ENCODE measurements around the gene DPP6.
"Not testable (repeated sequence)": the region's sequence is repeated elsewhere in the genome, so short reads cannot be mapped to it uniquely, and the experiment has no call there.

The DPP6 gene

DNA sequence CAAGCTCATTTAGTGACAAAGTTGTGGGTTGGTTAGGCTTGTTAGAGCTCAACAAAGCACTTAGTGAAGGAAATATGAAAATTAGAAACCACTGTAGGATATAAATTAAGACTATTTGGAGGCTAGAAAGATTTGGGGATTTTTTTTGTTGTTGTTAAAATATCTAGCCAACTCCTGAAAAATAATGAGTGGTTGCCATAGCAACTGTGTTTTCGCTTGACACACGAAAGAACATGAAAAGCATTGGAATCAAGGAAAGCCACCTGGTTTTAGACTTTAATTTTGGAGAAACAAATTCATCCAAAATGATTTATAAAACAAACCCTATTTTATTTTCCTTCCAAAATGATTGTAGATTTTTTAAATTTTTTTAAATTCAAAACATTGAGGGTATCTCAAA, 26.3 kb downstream of the DPP6 start:
- not testable (repeated sequence) for DNase-seq

DNA sequence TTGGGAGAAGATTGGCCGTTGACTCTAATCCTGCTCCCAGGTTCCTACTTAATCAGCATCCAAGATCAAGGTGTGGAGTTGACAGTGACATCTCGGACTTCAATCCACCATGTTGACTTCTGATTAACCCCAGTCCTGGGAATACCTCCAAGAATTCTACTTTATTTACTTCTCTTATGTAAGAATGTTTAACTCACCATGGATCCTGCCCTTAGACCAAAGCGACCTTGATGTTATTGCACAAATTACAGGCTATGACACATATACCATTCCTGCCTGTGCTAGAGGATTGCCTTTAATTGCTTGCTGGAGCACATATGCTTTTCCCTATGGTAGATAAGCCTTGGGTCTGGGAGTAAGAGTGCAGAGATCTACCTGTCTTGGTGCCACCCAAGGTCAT, 28.1 kb downstream of the DPP6 start:
- DNase-seq, result not testable (repeated sequence)

DNA sequence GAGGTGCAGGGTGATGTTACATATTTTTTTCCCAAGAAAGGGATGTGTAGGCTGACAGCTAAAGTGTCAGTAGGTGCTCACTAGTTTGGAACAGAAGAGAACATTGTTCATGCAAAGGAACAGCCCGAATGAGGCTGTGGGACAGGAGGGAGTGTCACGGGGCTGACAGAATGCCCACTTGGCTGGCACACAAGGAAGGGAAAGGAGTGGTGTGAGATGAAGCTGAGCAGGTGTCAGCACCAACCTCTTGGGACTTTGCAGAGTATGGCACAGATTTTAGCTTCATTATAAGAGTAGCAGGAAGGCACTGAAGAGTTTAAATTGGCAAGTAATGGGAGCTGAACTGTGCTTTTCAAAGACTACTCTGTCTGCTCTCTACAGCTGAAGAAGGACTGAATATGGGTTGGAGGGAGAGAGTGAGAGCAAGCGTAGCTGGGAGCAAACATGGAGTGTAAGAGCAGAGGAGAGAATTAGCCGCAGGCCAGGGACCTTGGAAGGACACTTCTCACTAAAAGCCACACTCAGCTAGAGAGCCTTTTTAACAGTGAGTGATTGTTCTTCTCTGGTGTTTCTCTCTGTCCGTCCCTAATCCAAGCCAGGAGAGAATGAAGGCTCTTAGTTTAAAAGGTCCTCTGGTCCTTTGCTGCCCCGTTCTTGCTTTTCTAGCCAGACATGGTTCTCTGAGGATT, 35.0 kb downstream of the DPP6 start:
- DNase-seq, result not testable (repeated sequence)

DNA sequence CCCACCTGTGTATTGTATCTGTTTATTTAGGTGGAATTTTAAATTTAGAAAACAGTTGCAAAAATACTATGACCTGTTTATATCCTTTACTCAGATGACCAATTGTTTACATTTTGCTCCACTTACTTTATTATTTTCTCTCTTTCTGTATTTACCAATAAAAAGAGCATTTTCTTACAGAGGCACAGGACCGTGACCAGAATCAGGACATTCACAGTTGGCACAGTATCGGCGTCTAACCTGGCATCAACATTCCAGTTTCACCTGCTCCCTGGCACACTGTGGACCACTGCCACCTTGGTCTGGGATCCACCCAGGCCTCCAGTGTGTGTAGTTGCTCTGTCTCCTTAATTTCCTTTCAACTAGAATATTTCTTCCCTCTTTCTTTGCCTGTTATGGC, 39.9 kb downstream of the DPP6 start:
- not testable (repeated sequence) for DNase-seq

DNA sequence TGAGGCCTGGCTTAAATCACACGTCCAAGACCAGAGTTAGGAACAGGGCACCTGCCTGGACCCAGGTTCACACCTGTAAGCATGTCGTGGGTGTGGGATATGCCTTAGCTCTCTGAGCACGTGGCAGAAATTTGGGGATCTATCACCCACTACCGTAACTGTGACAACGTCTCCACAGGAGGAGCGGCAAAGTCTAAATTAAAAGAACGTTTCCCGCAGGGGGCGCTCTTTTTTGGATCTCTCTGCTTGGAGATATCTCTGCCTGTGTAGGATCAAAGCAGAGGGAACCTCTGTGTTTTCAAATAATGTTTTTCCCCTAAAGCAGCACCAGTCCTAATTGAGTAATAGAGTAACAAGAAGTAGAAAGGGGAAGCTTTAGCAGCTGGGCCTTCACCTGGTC, 43.0 kb downstream of the DPP6 start:
- DNase-seq, result not testable (repeated sequence)

DNA sequence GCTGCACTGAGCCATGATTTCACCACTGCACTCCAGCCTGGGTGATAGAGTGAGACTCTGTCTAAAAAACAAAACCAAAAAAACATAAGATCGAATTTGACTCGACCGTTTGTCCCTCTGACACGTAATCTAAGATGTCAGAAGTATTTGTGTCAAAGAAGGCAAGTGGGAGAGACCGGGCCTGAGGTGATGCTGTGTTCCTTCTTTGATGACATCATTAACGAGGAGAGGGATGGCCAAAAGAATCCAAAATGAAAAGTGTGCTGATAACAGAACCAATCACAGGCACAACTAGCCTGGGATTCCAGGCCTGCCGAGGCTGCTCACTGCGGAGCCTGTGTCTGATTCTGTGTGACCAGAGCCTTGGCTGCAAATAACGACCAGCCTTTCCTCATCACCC, 52.9 kb downstream of the DPP6 start:
- DNase-seq, result not testable (repeated sequence)

DNA sequence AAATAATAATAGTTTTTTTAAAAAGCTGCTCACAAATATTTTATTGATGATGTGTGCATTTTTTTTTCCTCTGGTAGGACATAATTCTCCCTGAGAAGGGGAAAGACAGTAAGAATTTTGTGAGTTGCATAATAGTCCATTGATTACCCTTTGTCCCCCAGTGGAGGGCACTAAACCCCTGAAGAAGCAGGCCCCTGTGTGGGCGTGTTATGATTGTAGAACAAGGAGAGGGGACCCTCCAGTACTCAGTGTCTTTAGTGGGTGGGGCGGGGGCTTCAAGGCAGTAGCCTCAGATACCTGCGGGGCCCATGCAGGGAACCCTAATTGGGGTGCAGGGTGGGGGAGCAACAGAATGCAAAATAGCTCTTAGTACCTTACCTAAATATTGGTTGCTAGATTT, 57.4 kb downstream of the DPP6 start:
- DNase-seq, result not testable (repeated sequence)

DNA sequence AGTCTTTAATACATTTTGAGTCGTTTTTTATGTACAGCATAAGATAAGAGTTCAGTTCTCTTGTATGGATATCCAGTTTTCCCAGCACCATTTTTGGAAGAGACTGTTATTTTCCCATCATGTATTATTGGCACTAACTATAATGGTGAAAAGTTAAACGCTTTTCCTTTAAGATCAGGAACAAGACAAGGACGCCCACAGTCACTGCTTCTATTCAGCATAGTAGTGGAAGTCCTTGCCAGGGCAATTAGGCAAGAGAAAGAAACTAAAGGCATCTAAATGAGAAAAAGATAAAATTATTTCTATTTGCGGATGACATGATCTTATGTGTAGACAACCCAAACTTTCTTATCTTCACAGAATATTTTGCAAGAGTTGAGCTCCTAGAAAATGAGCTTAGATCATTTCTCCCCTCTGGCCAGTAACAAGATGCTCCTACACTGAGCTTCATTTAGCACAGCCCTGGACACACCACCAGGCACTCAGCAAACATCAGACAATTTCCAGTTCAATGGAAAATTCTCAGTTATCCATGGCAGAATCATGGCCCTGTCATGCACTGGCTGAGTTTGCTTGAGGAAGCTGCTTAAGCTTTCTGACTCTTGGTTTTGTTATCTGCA, 61.6 kb downstream of the DPP6 start:
- not testable (repeated sequence) for DNase-seq

DNA sequence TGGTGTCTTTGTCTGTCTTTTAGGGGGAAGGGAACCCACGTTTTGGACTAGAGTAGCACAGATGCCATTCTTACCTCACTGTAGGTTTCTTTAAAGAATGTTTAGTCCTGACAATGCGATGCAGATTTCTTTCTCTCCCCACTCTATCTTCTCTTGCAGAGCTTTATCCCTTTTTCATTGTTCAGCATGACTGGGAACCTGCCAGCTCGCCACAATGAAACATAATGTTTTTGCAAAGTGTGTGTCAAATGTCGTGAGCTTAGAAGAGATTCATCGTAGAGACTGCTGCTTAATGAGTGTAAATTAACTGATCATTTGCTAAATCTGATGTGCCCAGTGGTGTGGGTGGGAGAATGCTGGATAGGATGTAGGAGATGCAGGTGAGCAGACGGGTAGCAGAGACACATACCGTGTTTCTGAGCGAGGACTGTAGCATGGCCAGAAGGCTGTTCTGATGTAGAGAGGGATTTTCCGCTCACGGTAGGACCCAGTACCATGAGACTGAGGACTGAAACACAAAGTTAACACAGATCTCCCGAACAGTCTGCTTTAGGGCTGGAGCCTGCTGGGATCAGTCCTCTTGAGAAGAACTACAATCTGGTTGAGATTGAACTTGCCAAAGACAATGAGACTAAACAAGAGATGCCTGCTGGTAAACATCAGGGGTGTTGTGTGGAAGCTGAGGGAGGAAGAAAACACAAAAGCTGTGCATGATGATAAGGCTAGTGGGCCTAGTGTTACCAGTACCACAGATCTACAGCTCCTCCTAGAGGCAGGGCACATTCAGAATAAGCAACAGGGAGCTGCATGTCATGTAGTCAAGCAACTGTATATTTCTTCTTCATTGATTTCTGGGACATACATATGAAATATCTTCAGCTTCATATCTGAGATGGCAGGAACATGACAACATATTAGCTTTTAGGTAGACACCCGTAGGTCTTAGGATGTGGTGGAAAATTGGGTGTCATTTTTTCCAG, 65.5 kb downstream of the DPP6 start:
- DNase-seq, result not testable (repeated sequence)

DNA sequence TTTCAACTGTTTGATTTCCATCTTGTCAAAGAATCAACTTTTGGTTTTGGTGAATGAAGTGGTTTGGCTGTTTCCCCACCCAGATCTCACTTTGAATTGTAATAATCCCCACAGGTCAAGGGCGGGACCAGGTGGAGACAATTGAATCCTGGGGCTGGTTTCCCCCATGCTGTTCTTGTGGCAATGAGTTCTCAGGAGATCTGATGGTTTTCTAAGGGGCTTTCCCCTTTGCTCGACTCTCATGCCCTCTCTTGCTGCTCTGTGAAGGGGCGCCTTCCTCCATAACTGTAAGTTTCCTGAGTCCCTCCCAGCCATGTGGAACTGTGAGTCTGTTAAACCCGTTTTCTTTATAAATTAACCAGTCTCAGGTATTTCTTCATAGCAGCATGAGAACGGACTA, 68.6 kb downstream of the DPP6 start:
- DNase-seq, result not testable (repeated sequence)

DNA sequence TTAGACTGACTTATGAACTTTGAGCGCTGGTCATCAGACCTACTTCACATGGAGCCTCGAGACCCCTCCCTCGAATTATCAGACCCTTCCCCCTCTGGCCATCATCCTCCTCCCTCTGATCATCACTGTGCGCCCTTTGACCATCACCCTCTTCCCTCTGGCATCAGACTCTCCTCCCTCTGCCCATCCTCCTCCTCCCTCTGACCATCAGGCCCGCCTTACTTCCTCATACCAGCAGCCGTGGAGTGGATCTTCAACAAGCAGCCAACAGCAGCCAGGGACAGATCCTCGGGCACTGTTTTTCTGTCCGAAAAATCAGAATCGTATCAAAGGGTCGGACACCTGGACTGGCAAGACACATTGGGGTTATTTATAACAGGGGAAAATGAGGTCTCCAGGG, 70.5 kb downstream of the DPP6 start:
- not testable (repeated sequence) for DNase-seq

DNA sequence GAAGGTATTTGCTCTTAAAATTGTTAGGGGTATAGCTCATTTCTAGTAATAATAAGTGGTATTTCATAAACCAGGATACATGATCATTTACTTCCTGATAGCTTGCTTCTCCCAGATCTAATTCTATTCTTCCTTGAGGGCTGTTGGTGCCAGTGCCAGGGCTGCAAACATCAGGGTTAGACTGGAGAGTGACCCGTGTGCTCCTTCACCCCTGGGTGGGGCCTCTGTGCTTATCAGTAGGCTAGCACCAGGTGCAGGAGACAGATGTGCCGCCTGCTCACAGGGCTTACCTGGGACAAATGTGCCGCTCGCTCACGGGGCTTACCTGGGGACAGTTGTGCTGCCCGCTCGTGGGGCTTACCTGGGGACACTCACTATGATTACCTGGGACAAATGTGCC, 71.2 kb downstream of the DPP6 start:
- DNase-seq, result not testable (repeated sequence)

DNA sequence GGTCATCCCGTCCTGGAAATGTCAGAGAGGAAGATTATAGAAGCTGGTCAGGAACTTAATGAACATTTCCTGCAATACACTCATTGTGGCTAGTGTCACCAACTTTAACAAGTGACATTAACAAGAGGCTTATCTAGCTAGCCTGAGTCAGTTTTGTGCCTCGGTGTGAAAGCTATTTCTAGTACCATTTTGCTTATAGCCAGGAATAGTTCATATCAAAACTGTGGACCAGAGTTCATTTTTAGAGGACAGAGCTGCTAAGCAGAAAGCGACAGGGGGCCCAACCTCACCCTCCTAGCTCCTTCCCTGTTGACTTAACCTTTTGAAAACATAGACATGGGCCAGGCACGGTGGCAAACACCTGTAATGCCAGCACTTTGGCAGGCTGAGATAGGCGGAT, 76.9 kb downstream of the DPP6 start:
- DNase-seq, result not testable (repeated sequence)

DNA sequence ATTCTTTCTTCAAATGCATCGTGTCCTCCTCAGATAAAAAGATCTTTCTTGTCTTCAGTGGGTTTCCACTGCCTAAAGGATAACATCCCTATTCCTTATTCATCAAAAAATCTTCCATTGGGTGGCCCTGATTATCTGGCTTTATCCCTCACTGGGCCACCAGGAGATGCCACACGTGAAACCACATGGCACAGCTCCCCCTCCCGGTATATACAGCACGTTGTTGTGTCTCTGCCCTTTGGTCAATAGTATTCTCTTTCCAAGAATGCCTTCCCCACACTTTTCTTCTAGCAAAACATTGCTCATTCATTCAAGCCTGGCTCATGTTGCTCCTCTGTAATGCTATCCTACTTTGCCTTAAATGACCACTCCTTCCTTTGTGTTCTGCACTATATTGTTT, 80.4 kb downstream of the DPP6 start:
- DNase-seq, result not testable (repeated sequence)

DNA sequence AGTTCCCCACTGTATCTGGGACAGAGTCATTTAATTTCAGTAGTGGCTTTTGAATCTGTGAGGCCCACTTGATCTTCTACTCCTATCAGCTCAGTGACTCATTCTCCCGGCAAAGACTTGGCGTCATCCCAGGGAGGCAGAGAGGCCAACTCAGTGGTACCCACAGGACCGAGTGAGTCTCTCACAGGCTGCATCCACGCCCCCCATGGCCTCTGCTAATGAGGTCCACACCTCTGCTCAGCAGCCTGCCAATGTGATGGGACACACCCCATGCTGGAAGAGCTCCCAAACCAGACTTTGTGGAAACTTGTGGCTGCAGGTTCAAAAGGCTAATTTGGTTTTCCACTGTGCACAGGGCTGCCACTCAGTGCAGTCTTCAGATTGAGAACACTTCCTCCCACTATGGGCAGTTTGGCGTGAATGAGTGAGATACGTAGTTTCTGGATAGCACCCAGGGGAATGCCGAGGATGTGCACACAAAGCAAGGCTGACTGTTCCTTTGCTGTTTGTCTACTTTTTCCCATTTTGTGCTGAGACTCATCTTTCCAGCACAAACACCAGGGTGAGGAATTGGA, 81.6 kb downstream of the DPP6 start:
- DNase-seq, result not testable (repeated sequence)

DNA sequence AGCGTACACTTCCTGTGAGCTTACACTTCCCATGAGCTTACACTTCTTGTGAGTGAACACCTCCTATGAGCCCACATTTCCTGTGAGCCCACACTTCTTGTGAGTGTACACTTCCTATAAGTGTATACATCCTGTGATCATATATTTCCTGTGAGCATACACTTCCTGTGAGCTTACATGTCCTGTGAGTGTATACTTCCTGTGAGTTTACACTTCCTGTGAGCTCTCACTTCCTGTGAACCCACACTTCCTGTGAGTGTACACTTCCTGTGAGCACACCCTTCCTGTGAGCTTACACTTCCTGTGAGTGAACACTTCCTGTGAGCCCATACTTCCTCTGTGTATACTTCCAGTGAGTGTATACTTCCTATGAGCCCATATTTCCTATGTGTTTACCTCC, 82.5 kb downstream of the DPP6 start:
- DNase-seq, result not testable (repeated sequence)

DNA sequence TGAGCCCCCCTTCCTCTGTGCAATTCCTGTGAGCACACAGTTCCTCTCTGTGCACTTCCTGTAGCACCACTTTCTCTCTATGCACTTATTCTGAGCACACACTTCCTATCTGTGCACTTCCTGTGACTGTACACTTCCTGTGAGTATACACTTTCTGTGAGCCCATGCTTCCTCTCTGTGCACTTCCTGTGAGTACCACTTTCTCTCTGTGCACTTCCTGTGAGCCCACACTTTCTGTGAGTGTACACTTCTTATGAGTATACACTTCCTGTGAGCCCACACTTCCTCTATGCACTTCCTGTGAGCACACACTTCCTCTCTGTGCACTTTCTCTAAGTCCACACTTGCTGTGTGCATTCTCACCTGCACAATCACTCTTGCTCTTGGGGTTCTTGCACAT, 83.4 kb downstream of the DPP6 start:
- not testable (repeated sequence) for DNase-seq

DNA sequence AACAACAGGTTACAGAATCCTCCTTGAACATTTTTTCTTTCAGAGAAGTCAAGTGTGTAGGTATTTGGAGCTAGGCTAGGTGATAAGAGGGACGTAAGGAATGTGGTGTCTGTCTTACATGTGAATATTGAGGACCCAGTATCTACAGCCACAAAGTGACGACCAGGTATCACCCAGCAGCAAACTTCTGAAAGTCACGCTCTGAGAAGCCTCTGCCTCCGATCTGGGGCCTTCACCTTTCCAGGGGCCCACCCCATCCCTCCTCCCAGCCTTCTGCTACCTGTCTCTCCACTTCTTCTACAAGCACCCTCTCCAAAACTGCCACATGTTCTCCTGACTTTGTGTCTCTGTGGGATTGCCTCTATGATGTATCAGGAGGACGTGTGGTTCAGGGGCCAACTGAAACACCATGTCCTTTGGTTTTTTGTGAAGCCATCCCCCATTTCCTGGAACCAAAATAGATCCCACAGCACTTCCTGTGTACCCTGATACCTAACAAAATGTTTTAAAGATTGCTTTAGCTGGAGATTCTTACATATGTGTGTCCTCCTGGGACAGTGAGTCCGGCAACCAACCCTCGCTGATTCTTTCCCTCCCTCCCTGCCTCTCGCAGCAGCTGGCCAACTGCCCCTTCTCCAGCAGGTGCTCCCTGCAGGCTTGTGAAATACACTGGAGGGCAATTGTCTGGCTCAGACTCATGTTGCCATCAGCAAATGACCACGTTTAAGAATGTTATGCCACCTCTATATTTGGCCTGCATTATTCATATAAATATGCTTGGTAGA, 93.9 kb downstream of the DPP6 start:
- not testable (repeated sequence) for DNase-seq

DNA sequence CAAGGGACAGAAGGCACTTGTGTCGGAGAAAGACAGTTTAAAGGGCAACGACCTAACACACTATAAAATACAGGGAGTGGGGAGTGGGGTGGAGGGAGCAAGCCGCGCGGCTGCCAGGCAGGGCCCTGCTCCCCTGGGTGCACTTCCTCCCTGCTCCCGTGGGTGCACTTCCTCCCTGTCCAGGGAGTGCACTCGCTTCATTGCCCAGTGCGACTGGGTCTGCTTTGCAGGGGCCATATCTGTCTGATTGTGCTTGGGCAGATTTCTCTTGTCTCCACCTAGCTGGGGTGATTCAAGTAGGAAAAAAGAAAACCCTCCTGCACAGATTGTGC, 94.5 kb downstream of the DPP6 start:
- DNase-seq, result not testable (repeated sequence)

DNA sequence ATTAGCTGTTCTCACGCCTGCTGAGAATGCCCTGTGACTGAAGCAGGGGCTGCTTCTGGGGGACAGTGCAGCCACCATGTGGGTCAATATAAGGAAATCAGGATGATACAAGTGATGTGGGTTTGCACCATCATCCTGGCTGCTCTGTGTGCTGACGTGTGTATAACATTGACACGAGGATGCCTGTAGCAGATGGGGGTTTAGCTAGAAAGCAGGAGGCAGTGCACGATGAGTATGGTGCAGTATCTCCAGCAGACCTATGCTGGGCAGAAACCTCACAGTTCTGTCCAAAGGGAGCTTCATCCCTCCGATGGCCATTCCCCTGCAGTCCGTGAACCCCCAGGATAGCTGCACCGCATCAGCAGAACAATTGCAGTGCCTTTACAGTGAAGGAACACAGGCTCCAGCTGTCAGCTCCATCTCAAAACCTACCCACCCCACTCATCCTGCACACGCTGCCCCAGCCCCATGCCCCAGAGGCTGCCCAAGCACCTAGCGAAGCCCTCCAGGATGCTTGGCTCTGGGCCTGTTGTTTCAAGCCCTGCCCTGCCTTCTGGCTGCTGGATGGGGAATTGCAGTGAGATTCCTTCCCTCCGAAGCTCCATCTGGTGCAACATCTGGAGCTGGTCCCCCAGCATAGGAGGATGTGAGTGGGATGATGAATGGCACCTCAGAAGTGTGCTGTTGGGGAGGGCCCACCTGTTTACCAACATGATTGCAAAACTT, 96.8 kb downstream of the DPP6 start:
- not testable (repeated sequence) for DNase-seq

DNA sequence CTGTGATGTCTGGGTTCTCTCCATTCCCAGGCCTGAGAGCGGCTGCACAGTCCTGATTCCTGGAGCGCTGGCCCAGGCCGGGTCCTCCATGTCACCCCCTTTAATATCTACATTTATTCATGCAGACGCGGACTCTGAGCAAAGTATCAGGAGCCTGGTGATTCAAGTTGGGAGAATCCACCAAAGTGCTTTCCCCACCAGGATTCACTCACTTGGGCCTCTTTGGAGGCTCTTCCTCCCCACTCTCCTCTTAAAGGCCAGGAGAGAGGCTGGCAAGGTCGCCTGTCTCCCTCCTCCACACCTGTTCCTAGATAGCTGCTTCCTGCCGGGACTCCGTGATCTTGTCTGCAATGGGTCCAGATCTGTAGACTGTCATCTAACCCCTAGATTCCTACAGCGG, 98.5 kb downstream of the DPP6 start:
- DNase-seq, result not testable (repeated sequence)

DNA sequence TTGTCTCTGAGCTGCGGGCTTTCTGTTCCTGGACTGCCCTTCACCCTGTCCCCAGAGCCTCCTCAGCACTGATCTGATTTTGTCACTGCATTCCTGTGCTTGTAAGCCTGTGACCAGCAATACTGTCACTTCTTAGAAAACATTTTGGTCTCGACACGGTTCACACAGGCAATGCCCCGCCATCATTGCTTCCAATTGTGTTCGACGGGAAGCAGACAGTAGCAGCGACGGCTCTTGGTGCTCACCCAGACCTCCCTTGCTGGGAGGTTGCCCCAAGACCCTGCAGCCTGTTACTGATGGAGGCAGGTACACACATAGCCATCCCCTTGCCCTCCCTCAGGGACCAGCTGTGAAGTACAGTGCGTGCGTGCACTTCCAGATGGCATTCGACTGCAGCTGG, 99.1 kb downstream of the DPP6 start:
- not testable (repeated sequence) for DNase-seq

Measured in amniotic stem cell (primary cell).